Neural cell (in vitro differentiated cells): ENCODE data around the gene LGALS3. TPM values are rescaled to one million over a fixed set of nuclear protein-coding genes. Genes with fewer than 3 reads are reported as not detected.

Source experiments
- H2AFZ ChIP-seq: fragments of 200-600, 300-800 bp; sonication (generic), shearing (Covaris generic); 2 replicates; pipeline ENCODE4 v1.6.0; 2014; ENCODE audit warnings: low read depth, mild to moderate bottlenecking, antibody characterized with exemption, low read length, moderate library complexity
- H3F3A ChIP-seq: fragments of 200-600 bp; shearing (Covaris generic); 2 replicates; pipeline ENCODE4 v1.6.1; 2016; ENCODE audit warnings: mild to moderate bottlenecking, moderate library complexity, mixed read lengths, antibody characterized with exemption, low read length; ENCODE audit not compliant: insufficient read depth, poor library complexity, severe bottlenecking
- H3K27ac ChIP-seq: fragments of 200-600, 300-800 bp; sonication (generic), shearing (Covaris generic); 2 replicates; pipeline ENCODE4 v1.5.1; 2014; ENCODE audit warnings: mild to moderate bottlenecking, low read length, moderate library complexity
- H3K27me3 ChIP-seq: fragments of 300-800, 200-600 bp; sonication (generic), shearing (Covaris generic); 2 replicates; pipeline ENCODE4 v1.6.0; 2014; ENCODE audit warnings: mild to moderate bottlenecking, low read depth, low read length, moderate library complexity; ENCODE audit not compliant: insufficient read depth
- H3K36me3 ChIP-seq: fragments of 300-800, 200-600 bp; sonication (generic), shearing (Covaris generic); 2 replicates; pipeline ENCODE4 v1.5.1; 2014; ENCODE audit warnings: mild to moderate bottlenecking, antibody characterized with exemption, low read length, moderate library complexity; ENCODE audit not compliant: insufficient read depth
- H3K4me2 ChIP-seq: fragments of 300-800, 200-600 bp; sonication (generic), shearing (Covaris generic); 2 replicates; pipeline ENCODE4 v1.6.0; 2014; ENCODE audit warnings: mild to moderate bottlenecking, low read length
- H3K4me3 ChIP-seq: fragments of 300-800, 200-600 bp; sonication (generic), shearing (Covaris generic); 2 replicates; pipeline ENCODE4 v1.5.1; 2014; ENCODE audit warnings: mild to moderate bottlenecking, low read length, moderate library complexity
- H3K79me2 ChIP-seq: fragments of 200-600 bp; shearing (Covaris generic); replicated peaks from 2 replicates; pipeline ENCODE4 v1.6.0; 2014; ENCODE audit warnings: mild to moderate bottlenecking, low read length, moderate library complexity; ENCODE audit not compliant: insufficient read depth
- H3K9ac ChIP-seq: fragments of 300-800, 200-600 bp; sonication (generic), shearing (Covaris generic); 2 replicates; pipeline ENCODE4 v1.6.1; 2016; ENCODE audit warnings: mild to moderate bottlenecking, low read length, mixed read lengths
- H3K9me2 ChIP-seq: fragments of 200-600 bp; shearing (Covaris generic); 2 replicates; pipeline ENCODE4 v1.6.1; 2016; ENCODE audit warnings: mild to moderate bottlenecking, low read length, mixed read lengths; ENCODE audit not compliant: insufficient read depth
- H3K9me3 ChIP-seq: fragments of 200-600, 300-800 bp; sonication (generic), shearing (Covaris generic); 2 replicates; pipeline ENCODE4 v1.6.1; 2016; ENCODE audit warnings: mild to moderate bottlenecking, mixed run types, low read length, moderate library complexity, mixed read lengths
- H4K20me1 ChIP-seq: fragments of 200-600 bp; shearing (Covaris generic); 2 replicates; pipeline ENCODE4 v1.6.1; 2016; ENCODE audit warnings: mild to moderate bottlenecking, mixed run types; ENCODE audit not compliant: insufficient read depth
- EP300 ChIP-seq: fragments of 450-650 bp; conservative IDR thresholded peaks from 2 replicates; pipeline ENCODE4 v1.6.1; 2014; ENCODE audit warnings: antibody characterized with exemption, mild to moderate bottlenecking, moderate library complexity; ENCODE audit not compliant: poor library complexity, severe bottlenecking
- EZH2 ChIP-seq: fragments of 200-600, 300-800 bp; shearing (Covaris generic), sonication (generic); IDR thresholded peaks from 2 replicates; pipeline ENCODE4 v1.6.1; 2014; ENCODE audit warnings: antibody characterized with exemption, low read length, borderline replicate concordance, mild to moderate bottlenecking; ENCODE audit not compliant: insufficient read depth, poor library complexity, severe bottlenecking
- MXI1 ChIP-seq: fragments of 450-650 bp; conservative IDR thresholded peaks from 2 replicates; pipeline ENCODE4 v1.6.1; 2014; ENCODE audit warnings: antibody characterized with exemption, mild to moderate bottlenecking; ENCODE audit not compliant: poor library complexity, severe bottlenecking
- POLR2AphosphoS5 ChIP-seq: IDR thresholded peaks from 2 replicates; pipeline ENCODE4 v1.6.1; 2012
- RAD21 ChIP-seq: fragments of 450-650 bp; conservative IDR thresholded peaks from 2 replicates; pipeline ENCODE4 v1.6.1; 2014; ENCODE audit warnings: antibody characterized with exemption, mild to moderate bottlenecking, moderate library complexity
- SMC3 ChIP-seq: fragments of 450-650 bp; conservative IDR thresholded peaks from 2 replicates; pipeline ENCODE4 v1.6.1; 2014; ENCODE audit warnings: antibody characterized with exemption, mild to moderate bottlenecking, moderate library complexity; ENCODE audit not compliant: poor library complexity
- TAF1 ChIP-seq: IDR thresholded peaks from 2 replicates; pipeline ENCODE4 v1.6.1; 2012; ENCODE audit warnings: low read depth
- polyA plus RNA-seq: library from polyadenylated mRNA; depleted of rRNA; stranded (reverse); fragments of >200 nt; gene quantifications from 2 replicates; pipeline ENCODE4 v1.2.3, GENCODE V29; 2014
- TF ChIP-seq, protein P1 (sequence below): fragments of 450-650 bp; IDR thresholded peaks from 2 replicates; pipeline ENCODE4 v1.5.1; 2014; ENCODE audit warnings: antibody characterized with exemption, mild to moderate bottlenecking, moderate library complexity; ENCODE audit not compliant: poor library complexity, severe bottlenecking
- TF ChIP-seq, protein P2 (sequence below): IDR thresholded peaks from 2 replicates; pipeline ENCODE4 v1.6.1; 2012; ENCODE audit warnings: borderline replicate concordance

Gene LGALS3
- polyA plus RNA-seq, 1 donor from 2014 or later, result 0.12 TPM

DNA sequence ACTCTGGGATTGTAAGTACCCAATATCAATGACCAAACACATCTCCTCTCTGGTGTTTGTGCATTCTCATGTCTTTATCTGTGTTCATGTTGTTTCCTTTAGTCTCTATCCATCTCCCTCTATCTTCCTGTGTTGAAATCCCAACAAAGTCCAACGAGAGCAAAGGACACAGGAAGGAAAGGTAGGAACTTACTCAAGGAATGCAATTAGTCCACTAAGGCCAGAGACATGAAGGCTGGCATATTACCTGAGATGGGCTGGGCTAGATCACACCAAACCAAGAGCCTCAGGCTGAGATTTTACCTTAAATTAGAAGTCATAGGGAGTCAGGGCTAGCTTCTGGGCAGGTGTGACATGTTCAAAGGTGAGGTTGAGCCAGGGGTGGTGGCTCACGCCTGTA lies 14.3 kb upstream of the LGALS3 start:
- Histone ChIP-seq H3K4me2 (no peak overlapping the region), H3K9me2 (no peaks in the 10 kb centered on the region), H3K4me3 (no peak overlapping the region), H3K27me3 (no peaks in the 10 kb centered on the region), H3K79me2 (no peaks in the 10 kb centered on the region), H2AFZ (no peak overlapping the region), H3K9me3 (no peaks in the 10 kb centered on the region), H3F3A (no peaks in the 10 kb centered on the region), H4K20me1 (no peaks in the 10 kb centered on the region), H3K36me3 (no peaks in the 10 kb centered on the region), H3K9ac (no peak overlapping the region), H3K27ac (no peak overlapping the region)
- no peak for TF ChIP-seq SMC3
- no peak for TF ChIP-seq RAD21
- TF ChIP-seq MXI1, result no peak
- TF ChIP-seq, protein P1, sequence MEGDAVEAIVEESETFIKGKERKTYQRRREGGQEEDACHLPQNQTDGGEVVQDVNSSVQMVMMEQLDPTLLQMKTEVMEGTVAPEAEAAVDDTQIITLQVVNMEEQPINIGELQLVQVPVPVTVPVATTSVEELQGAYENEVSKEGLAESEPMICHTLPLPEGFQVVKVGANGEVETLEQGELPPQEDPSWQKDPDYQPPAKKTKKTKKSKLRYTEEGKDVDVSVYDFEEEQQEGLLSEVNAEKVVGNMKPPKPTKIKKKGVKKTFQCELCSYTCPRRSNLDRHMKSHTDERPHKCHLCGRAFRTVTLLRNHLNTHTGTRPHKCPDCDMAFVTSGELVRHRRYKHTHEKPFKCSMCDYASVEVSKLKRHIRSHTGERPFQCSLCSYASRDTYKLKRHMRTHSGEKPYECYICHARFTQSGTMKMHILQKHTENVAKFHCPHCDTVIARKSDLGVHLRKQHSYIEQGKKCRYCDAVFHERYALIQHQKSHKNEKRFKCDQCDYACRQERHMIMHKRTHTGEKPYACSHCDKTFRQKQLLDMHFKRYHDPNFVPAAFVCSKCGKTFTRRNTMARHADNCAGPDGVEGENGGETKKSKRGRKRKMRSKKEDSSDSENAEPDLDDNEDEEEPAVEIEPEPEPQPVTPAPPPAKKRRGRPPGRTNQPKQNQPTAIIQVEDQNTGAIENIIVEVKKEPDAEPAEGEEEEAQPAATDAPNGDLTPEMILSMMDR, result no peak
- no peak for TF ChIP-seq EZH2
- TF ChIP-seq POLR2AphosphoS5, result no peak
- no peak for TF ChIP-seq TAF1
- TF ChIP-seq, protein P2, sequence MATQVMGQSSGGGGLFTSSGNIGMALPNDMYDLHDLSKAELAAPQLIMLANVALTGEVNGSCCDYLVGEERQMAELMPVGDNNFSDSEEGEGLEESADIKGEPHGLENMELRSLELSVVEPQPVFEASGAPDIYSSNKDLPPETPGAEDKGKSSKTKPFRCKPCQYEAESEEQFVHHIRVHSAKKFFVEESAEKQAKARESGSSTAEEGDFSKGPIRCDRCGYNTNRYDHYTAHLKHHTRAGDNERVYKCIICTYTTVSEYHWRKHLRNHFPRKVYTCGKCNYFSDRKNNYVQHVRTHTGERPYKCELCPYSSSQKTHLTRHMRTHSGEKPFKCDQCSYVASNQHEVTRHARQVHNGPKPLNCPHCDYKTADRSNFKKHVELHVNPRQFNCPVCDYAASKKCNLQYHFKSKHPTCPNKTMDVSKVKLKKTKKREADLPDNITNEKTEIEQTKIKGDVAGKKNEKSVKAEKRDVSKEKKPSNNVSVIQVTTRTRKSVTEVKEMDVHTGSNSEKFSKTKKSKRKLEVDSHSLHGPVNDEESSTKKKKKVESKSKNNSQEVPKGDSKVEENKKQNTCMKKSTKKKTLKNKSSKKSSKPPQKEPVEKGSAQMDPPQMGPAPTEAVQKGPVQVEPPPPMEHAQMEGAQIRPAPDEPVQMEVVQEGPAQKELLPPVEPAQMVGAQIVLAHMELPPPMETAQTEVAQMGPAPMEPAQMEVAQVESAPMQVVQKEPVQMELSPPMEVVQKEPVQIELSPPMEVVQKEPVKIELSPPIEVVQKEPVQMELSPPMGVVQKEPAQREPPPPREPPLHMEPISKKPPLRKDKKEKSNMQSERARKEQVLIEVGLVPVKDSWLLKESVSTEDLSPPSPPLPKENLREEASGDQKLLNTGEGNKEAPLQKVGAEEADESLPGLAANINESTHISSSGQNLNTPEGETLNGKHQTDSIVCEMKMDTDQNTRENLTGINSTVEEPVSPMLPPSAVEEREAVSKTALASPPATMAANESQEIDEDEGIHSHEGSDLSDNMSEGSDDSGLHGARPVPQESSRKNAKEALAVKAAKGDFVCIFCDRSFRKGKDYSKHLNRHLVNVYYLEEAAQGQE, result no peak
- TF ChIP-seq EP300, result no peak

DNA sequence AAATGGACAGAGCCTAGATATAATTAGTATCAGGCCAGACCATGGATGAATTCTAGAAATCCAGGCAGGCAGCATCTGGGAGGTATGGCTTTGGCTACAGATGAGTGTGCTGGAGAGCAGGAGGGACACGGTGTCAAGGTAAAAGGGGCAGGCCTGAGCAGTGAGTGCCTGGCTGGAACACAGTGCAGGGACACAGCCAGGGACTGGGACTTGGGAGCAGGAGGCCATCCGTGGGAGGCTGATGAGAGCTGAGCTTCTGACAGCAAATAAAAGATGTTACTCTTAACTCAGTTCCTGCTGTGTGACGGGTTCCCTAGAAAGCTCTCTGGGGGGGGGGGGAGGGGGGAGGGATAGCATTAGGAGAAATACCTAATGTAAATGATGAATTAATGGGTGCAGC lies 13.6 kb upstream of the LGALS3 start:
- Histone ChIP-seq H4K20me1 (no peaks in the 10 kb centered on the region), H3K4me3 (no peak overlapping the region), H3K4me2 (no peak overlapping the region), H3K79me2 (no peaks in the 10 kb centered on the region), H3K9me3 (no peaks in the 10 kb centered on the region), H3K36me3 (no peaks in the 10 kb centered on the region), H3K27me3 (no peaks in the 10 kb centered on the region), H3K9ac (no peak overlapping the region), H2AFZ (no peak overlapping the region), H3K9me2 (no peaks in the 10 kb centered on the region), H3K27ac (no peak overlapping the region), H3F3A (no peaks in the 10 kb centered on the region)
- TF ChIP-seq SMC3 (no peak), TAF1 (no peak), RAD21 (no peak), MXI1 (no peak)
- TF ChIP-seq, protein P1, result no peak
